Measurements from ENCODE around the gene CEP97.
"Not testable (repeated sequence)": the region's sequence is repeated elsewhere in the genome, so short reads cannot be mapped to it uniquely, and the experiment has no call there.

CEP97 gene

DNA sequence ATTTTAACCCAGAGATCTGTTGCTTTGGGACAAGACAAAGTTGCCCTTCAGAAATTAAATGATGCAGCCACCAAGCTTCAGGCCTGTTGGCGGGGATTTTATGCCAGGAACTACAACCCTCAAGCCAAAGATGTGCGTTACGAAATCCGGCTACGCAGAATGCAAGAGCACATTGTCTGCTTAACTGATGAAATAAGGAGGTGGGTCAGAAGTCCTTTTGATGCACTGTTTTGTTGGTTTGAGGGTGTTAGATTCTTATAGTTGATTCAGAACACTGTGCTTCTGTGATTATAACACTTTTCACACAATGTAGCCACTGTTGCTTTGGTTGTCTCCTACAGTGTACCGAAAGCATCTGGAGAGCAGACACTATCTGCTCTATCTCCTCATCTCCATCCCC is 33.8 kb downstream of the CEP97 start:
- H3K4me2 ChIP-seq (ENCODE audit: low read length): no peak overlapping the region
- H3K79me2 ChIP-seq (ENCODE audit: low read length): no peaks in the 10 kb centered on the region

GRCh38 chr3:101762041-101762646 is 37.7 kb downstream of the CEP97 start:
- Histone ChIP-seq H3K4me3 (ENCODE audit: low read length) (no peak overlapping the region), H3K27me3 (ENCODE audit: low read depth, low read length) (no peaks in the 10 kb centered on the region), H3K9ac (ENCODE audit: low read length) (no peak overlapping the region), H4K20me1 (ENCODE audit: insufficient read depth, low read length) (no peaks in the 10 kb centered on the region), H3K4me1 (ENCODE audit: low read length) (no peaks in the 10 kb centered on the region), H3K27ac (ENCODE audit: low read length) (no peak overlapping the region), H3K4me2 (ENCODE audit: low read length) (no peak overlapping the region), H3K9me3 (ENCODE audit: insufficient read depth, low read length) (no peaks in the 10 kb centered on the region), H3K79me2 (ENCODE audit: low read length) (no peaks in the 10 kb centered on the region), H2AFZ (ENCODE audit: low read depth, low read length) (no peak overlapping the region), H3K36me3 (replicated peaks; ENCODE audit: low read depth, low read length) (peaks cover 31% of the 10 kb centered on the region)
- TF ChIP-seq, protein P1, sequence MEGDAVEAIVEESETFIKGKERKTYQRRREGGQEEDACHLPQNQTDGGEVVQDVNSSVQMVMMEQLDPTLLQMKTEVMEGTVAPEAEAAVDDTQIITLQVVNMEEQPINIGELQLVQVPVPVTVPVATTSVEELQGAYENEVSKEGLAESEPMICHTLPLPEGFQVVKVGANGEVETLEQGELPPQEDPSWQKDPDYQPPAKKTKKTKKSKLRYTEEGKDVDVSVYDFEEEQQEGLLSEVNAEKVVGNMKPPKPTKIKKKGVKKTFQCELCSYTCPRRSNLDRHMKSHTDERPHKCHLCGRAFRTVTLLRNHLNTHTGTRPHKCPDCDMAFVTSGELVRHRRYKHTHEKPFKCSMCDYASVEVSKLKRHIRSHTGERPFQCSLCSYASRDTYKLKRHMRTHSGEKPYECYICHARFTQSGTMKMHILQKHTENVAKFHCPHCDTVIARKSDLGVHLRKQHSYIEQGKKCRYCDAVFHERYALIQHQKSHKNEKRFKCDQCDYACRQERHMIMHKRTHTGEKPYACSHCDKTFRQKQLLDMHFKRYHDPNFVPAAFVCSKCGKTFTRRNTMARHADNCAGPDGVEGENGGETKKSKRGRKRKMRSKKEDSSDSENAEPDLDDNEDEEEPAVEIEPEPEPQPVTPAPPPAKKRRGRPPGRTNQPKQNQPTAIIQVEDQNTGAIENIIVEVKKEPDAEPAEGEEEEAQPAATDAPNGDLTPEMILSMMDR (IDR thresholded peaks at IDR 0.05; ENCODE audit: low read depth, low read length): no peak
- no peak for TF ChIP-seq EZH2phosphoT487 (IDR thresholded peaks at IDR 0.05; ENCODE audit: low read depth)

More for the DNA sequence above, 33.8 kb downstream of the CEP97 start:
- Histone ChIP-seq H3K27me3 (ENCODE audit: low read depth, low read length) (no peaks in the 10 kb centered on the region), H2AFZ (ENCODE audit: low read depth, low read length) (no peak overlapping the region), H3K4me3 (ENCODE audit: low read length) (no peak overlapping the region), H3K27ac (ENCODE audit: low read length) (no peak overlapping the region), H4K20me1 (ENCODE audit: insufficient read depth, low read length) (no peaks in the 10 kb centered on the region), H3K9me3 (ENCODE audit: insufficient read depth, low read length) (no peaks in the 10 kb centered on the region), H3K36me3 (replicated peaks; ENCODE audit: low read depth, low read length) (peaks cover 42% of the 10 kb centered on the region), H3K9ac (ENCODE audit: low read length) (no peak overlapping the region), H3K4me1 (ENCODE audit: low read length) (no peaks in the 10 kb centered on the region)
- TF ChIP-seq, protein P1 (IDR thresholded peaks at IDR 0.05; ENCODE audit: low read depth, low read length): no peak
- no peak for TF ChIP-seq EZH2phosphoT487 (IDR thresholded peaks at IDR 0.05; ENCODE audit: low read depth)

DNA sequence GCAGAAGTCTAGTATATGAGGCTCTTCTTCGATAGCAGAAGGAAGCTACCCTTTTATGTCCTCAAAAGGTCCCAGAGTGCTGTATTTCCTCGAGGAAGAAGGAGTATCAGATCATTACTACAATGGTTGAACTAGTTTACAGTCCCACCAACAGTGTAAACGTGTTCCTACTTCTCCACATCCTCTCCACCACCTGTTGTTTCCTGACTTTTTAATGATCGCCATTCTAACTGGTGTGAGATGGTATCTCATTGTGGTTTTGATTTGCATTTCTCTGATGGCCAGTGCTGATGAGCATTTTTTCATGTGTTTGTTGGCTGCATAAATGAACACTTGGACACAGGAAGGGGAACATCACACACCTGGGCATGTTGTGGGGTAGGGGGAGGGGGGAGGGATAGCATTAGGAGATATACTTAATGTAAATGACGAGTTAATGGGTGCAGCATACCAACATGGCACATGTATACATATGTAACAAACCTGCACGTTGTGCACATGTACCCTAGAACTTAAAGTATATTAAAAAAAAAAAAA is 53.4 kb downstream of the CEP97 start:
- not testable (repeated sequence) for H3K4me3 ChIP-seq (ENCODE audit: low read length); H3K27ac ChIP-seq (ENCODE audit: low read length); H3K4me2 ChIP-seq (ENCODE audit: low read length); H3K27me3 ChIP-seq (ENCODE audit: low read depth, low read length); H4K20me1 ChIP-seq (ENCODE audit: insufficient read depth, low read length); H3K9ac ChIP-seq (ENCODE audit: low read length); H3K36me3 ChIP-seq (replicated peaks; ENCODE audit: low read depth, low read length); H3K79me2 ChIP-seq (ENCODE audit: low read length); H2AFZ ChIP-seq (ENCODE audit: low read depth, low read length); H3K9me3 ChIP-seq (ENCODE audit: insufficient read depth, low read length)
- H3K4me1 ChIP-seq (ENCODE audit: low read length): peaks cover 15% of the 10 kb centered on the region

- H2AFZ ChIP-seq (ENCODE audit: low read depth, low read length): peak overlapping the region; percentile 86
- H3K36me3 ChIP-seq (replicated peaks; ENCODE audit: low read depth, low read length): peaks cover 3% of the 10 kb centered on the region
- peak overlapping the region; percentile 74 for H3K4me2 ChIP-seq (ENCODE audit: low read length)
- peak overlapping the region; percentile 62 for H3K9ac ChIP-seq (ENCODE audit: low read length)
- no peaks in the 10 kb centered on the region for H3K27me3 ChIP-seq (ENCODE audit: low read depth, low read length)
- no peaks in the 10 kb centered on the region; the same call in 1 of the 2 replicates for H3K79me2 ChIP-seq (ENCODE audit: low read length)
- no peaks in the 10 kb centered on the region for H3K9me3 ChIP-seq (ENCODE audit: insufficient read depth, low read length)
- H3K4me3 ChIP-seq (ENCODE audit: low read length): peak overlapping the region; percentile 81
- peaks cover 15% of the 10 kb centered on the region for H3K4me1 ChIP-seq (ENCODE audit: low read length)
- no peak for TF ChIP-seq EZH2phosphoT487 (IDR thresholded peaks at IDR 0.05; ENCODE audit: low read depth)
- TF ChIP-seq, protein P1 (IDR thresholded peaks at IDR 0.05; ENCODE audit: low read depth, low read length): no peak
- no peaks in the 10 kb centered on the region for H4K20me1 ChIP-seq (ENCODE audit: insufficient read depth, low read length)
- H3K27ac ChIP-seq (ENCODE audit: low read length): no peak overlapping the region
Observed at GRCh38 chr3:101778385-101779046, 54.1 kb downstream of the CEP97 start.

Data from OCI-LY3 (cell line).